OCI-LY3 (cell line): Measurements from ENCODE around the gene WDR48.

Source experiments
- EZH2phosphoT487 ChIP-seq: fragments of 200-600 bp; shearing (Covaris generic); IDR thresholded peaks from 2 replicates; pipeline ENCODE4 v1.6.1; 2018; ENCODE audit warnings: antibody characterized with exemption, mixed run types, low read depth
- TF ChIP-seq, protein P1 (sequence below): fragments of 200-600, 300-600 bp; sonication (generic); IDR thresholded peaks from 2 replicates; pipeline ENCODE4 v1.5.1; 2014; ENCODE audit warnings: antibody characterized with exemption, low read length, low read depth

DNA sequence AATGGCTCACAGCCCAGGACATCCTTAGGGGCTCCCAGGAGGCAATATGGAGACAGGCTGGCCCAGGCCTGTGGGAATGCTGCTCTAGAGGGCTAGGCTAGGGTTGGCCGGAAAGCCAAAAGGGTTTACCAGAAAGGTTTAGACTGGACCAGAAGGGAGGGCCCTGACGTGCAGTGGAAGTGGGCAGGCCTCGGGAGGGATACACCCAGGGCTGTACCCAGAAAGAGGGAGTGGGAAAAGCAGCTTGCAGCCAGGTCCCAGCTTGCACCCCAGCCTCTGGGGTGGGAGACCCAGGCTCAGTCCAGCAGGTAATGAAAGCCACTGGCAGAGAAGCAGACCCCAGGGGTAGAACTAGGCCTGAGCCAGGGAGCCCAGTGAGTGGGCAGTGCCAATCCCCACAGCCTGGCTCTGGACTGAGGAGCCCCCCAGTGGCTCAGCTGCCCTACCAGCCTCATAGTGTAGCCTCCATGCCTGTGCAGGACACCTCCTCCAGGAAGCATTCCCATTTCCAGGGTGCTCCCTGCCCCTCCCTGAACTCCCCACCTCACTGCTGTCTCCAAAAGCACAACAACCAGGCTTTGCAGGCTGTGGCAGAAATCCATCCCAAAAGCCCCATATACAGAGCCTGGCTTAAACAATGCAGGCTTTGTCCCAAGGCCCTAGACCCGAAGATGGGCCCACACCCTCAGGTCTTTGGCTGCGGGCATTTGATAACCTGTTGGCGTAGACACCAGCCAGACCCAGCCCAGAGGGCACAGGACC, 52.2 kb downstream of the WDR48 start:
- TF ChIP-seq, protein P1, sequence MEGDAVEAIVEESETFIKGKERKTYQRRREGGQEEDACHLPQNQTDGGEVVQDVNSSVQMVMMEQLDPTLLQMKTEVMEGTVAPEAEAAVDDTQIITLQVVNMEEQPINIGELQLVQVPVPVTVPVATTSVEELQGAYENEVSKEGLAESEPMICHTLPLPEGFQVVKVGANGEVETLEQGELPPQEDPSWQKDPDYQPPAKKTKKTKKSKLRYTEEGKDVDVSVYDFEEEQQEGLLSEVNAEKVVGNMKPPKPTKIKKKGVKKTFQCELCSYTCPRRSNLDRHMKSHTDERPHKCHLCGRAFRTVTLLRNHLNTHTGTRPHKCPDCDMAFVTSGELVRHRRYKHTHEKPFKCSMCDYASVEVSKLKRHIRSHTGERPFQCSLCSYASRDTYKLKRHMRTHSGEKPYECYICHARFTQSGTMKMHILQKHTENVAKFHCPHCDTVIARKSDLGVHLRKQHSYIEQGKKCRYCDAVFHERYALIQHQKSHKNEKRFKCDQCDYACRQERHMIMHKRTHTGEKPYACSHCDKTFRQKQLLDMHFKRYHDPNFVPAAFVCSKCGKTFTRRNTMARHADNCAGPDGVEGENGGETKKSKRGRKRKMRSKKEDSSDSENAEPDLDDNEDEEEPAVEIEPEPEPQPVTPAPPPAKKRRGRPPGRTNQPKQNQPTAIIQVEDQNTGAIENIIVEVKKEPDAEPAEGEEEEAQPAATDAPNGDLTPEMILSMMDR, result no peak
- TF ChIP-seq EZH2phosphoT487, result no peak
